NT2/D1 (cell line): ENCODE data around the gene NKAPL.
"Not testable (repeated sequence)": the region's sequence is repeated elsewhere in the genome, so short reads cannot be mapped to it uniquely, and the experiment has no call there.

Source experiments
- DNase-seq: peaks from one replicate; pipeline ENCODE4 v3.0.0-alpha.2; 2011; ENCODE audit warnings: low read depth, low spot score
- H3K27me3 ChIP-seq: 2 replicates; pipeline ENCODE4 v1.6.0; 2011; ENCODE audit warnings: mild to moderate bottlenecking; ENCODE audit not compliant: insufficient read length, insufficient read depth
- H3K36me3 ChIP-seq: 2 replicates; pipeline ENCODE4 v1.6.1; 2011; ENCODE audit warnings: mild to moderate bottlenecking, low read length, mixed read lengths; ENCODE audit not compliant: insufficient read depth, insufficient read length
- H3K4me1 ChIP-seq: 2 replicates; pipeline ENCODE4 v1.5.1; 2011; ENCODE audit not compliant: insufficient read depth, insufficient read length
- H3K4me3 ChIP-seq: 2 replicates; pipeline ENCODE4 v1.5.1; 2011; ENCODE audit warnings: low read depth; ENCODE audit not compliant: insufficient read length
- H3K9ac ChIP-seq: 2 replicates; pipeline ENCODE4 v1.6.0; 2011; ENCODE audit warnings: low read depth; ENCODE audit not compliant: insufficient read length
- H3K9me3 ChIP-seq: 2 replicates; pipeline ENCODE4 v1.5.1; 2011; ENCODE audit warnings: mild to moderate bottlenecking, low read length; ENCODE audit not compliant: insufficient read depth
- SUZ12 ChIP-seq: IDR thresholded peaks from 2 replicates; pipeline ENCODE4 v1.6.1; 2011; ENCODE audit not compliant: insufficient read length, insufficient read depth; ENCODE audit errors: extremely low read depth
- YY1 ChIP-seq: IDR thresholded peaks from 2 replicates; pipeline ENCODE4 v1.6.1; 2011; ENCODE audit not compliant: insufficient read length, insufficient read depth
- ZNF274 ChIP-seq: IDR thresholded peaks from 2 replicates; pipeline ENCODE4 v1.6.1; 2011; ENCODE audit warnings: mild to moderate bottlenecking, low read depth, low read length

NKAPL gene

DNA sequence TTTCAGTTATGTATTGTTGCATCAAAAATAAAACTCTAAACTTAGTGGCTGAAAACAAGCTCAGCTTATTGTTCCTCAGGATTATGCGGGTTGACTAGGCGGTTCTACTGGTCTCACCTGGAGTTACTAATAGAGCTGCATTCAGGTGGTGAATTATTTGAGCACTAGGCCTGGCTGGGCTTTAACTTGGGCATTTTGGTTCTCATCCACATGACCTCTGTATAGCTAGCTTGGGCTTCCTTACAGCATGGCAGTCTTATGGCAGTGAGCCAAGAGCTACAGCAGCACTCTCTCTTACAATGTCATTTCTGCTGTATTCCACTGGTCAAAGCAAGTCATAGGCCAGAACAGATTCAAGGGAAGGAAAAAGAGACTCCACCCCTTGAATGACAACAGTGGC, 23.8 kb downstream of the NKAPL start:
- peaks cover 40% of the 10 kb centered on the region for H3K36me3 ChIP-seq
- H3K4me3 ChIP-seq, result no peak overlapping the region

GRCh38 chr6:28291573-28291972, 32.5 kb downstream of the NKAPL start:
- no peak for DNase-seq
- no peak for TF ChIP-seq SUZ12
- no peak for TF ChIP-seq YY1
- no peak for TF ChIP-seq ZNF274
- Histone ChIP-seq H3K4me3 (no peak overlapping the region), H3K27me3 (no peaks in the 10 kb centered on the region), H3K9ac (no peak overlapping the region), H3K4me1 (no peaks in the 10 kb centered on the region), H3K36me3 (peaks cover 32% of the 10 kb centered on the region), H3K9me3 (no peaks in the 10 kb centered on the region)

More for the DNA sequence above, 23.8 kb downstream of the NKAPL start:
- peaks cover 4% of the 10 kb centered on the region for H3K27me3 ChIP-seq
- TF ChIP-seq YY1 (no peak), ZNF274 (no peak)
- H3K9me3 ChIP-seq, result no peaks in the 10 kb centered on the region
- H3K4me1 ChIP-seq, result no peaks in the 10 kb centered on the region
- H3K9ac ChIP-seq, result no peak overlapping the region
- DNase-seq, result no peak

DNA sequence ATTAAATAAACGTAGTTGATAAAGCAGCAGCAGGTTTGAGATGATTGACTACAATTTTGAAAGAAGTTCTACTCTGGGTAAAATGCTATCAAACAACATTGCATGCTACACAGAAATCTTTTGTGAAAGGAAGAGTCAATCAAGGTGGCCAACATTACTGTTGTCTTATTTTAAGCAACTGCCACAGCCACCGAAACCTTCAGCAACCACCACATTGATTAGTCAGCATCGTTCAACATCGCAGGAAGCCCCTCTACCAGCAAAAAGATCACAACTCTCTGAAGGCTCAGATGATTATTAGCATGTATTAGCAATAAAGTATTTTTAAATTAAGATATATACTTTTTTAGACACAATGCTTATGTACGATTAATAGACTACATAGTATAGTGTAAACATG, 36.2 kb downstream of the NKAPL start:
- Histone ChIP-seq H3K27me3 (no peaks in the 10 kb centered on the region), H3K4me1 (no peaks in the 10 kb centered on the region), H3K36me3 (peaks cover 16% of the 10 kb centered on the region), H3K9ac (no peak overlapping the region), H3K4me3 (no peak overlapping the region), H3K9me3 (no peaks in the 10 kb centered on the region)
- TF ChIP-seq YY1, result no peak
- TF ChIP-seq ZNF274, result no peak
- no peak for TF ChIP-seq SUZ12
- no peak for DNase-seq

GRCh38 chr6:28296520-28297060, 37.5 kb downstream of the NKAPL start:
- DNase-seq, result no peak
- H3K4me3 ChIP-seq, result no peak overlapping the region
- TF ChIP-seq YY1, result no peak
- TF ChIP-seq ZNF274, result no peak
- no peak for TF ChIP-seq SUZ12
- H3K9ac ChIP-seq, result no peak overlapping the region
- no peaks in the 10 kb centered on the region for H3K27me3 ChIP-seq
- H3K9me3 ChIP-seq, result no peaks in the 10 kb centered on the region
- no peaks in the 10 kb centered on the region for H3K4me1 ChIP-seq
- peaks cover 20% of the 10 kb centered on the region for H3K36me3 ChIP-seq

DNA sequence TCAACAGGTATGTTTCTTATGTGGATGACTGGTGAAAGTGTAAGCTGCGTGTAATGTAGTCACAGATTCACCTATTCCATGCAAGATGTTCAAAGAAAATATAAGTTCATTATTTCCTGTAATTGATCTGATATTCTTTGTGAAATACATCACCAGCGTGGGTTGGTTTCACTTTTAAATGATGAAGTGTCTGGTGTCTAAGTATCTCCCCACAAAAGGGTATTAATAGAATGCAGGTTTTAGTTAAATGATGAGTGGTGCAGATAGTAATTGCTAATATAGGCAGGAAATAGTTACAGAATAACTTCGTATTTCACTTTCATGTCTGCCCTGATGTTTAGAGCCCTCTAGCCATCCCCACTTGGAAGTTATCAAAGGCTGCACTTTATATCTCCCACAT, 44.5 kb downstream of the NKAPL start:
- DNase-seq, result no peak
- Histone ChIP-seq H3K9me3 (no peaks in the 10 kb centered on the region), H3K4me1 (no peaks in the 10 kb centered on the region), H3K4me3 (no peak overlapping the region), H3K36me3 (peaks cover 9% of the 10 kb centered on the region), H3K27me3 (no peaks in the 10 kb centered on the region), H3K9ac (no peak overlapping the region)
- TF ChIP-seq ZNF274 (no peak), YY1 (no peak), SUZ12 (no peak)

- H3K36me3 ChIP-seq, H3K9ac ChIP-seq, H3K4me1 ChIP-seq, H3K4me3 ChIP-seq, DNase-seq, H3K9me3 ChIP-seq, H3K27me3 ChIP-seq: not testable (repeated sequence)
Measured at GRCh38 chr6:28306363-28306762, 47.3 kb downstream of the NKAPL start.
